Central memory CD8-positive, alpha-beta T cell (primary cell): ENCODE data around the gene C15orf39.
A peak's percentile ranks its signal among the peaks of the same experiment; 100 is the strongest.
"Not testable (repeated sequence)": the region's sequence is repeated elsewhere in the genome, so short reads cannot be mapped to it uniquely, and the experiment has no call there.

Source experiments
- ATAC-seq: fragments of 150-1000 bp; cut with Tn5 transposase; replicated peaks from 2 replicates; pipeline ENCODE4 v1.10.0; 2022; ENCODE audit warnings: mild to moderate bottlenecking, moderate FRiP score, moderate number of reproducible peaks; ENCODE audit not compliant: poor library complexity, severe bottlenecking; ENCODE audit errors: extremely low read depth
- DNase-seq, 2 donors: peaks; one replicate each; pipeline ENCODE4 v3.0.0; 2021; ENCODE audit warnings: low spot score in 2 of 2
- H3K27ac Mint-ChIP-seq: one replicate; pipeline ENCODE4 v1.8.0; 2022; ENCODE audit warnings: low read depth, mild to moderate bottlenecking, moderate library complexity, mixed read lengths
- H3K27me3 Mint-ChIP-seq: one replicate; pipeline ENCODE4 v1.8.0; 2022; ENCODE audit warnings: mixed read lengths
- H3K36me3 Mint-ChIP-seq: one replicate; pipeline ENCODE4 v1.8.0; 2022; ENCODE audit warnings: mild to moderate bottlenecking, moderate library complexity, mixed read lengths; ENCODE audit not compliant: insufficient read depth
- H3K4me1 Mint-ChIP-seq: one replicate; pipeline ENCODE4 v1.8.0; 2022; ENCODE audit warnings: mixed read lengths
- H3K4me3 Mint-ChIP-seq: one replicate; pipeline ENCODE4 v1.8.0; 2022; ENCODE audit warnings: mild to moderate bottlenecking, moderate library complexity, mixed read lengths
- H3K9me3 Mint-ChIP-seq: one replicate; pipeline ENCODE4 v1.8.0; 2022; ENCODE audit warnings: mixed read lengths

C15orf39 gene

GRCh38 chr15:75164625-75165350, 36.9 kb upstream of the C15orf39 start:
- Mint-ChIP-seq H3K36me3 (no peaks in the 10 kb centered on the region), H3K4me1 (no peaks in the 10 kb centered on the region), H3K27ac (no peak overlapping the region), H3K4me3 (no peak overlapping the region), H3K9me3 (no peaks in the 10 kb centered on the region), H3K27me3 (no peaks in the 10 kb centered on the region)
- ATAC-seq (no peak), DNase-seq (no peak)

GRCh38 chr15:75166489-75167063, 35.1 kb upstream of the C15orf39 start:
- not testable (repeated sequence) for H3K27ac Mint-ChIP-seq, H3K4me3 Mint-ChIP-seq

DNA sequence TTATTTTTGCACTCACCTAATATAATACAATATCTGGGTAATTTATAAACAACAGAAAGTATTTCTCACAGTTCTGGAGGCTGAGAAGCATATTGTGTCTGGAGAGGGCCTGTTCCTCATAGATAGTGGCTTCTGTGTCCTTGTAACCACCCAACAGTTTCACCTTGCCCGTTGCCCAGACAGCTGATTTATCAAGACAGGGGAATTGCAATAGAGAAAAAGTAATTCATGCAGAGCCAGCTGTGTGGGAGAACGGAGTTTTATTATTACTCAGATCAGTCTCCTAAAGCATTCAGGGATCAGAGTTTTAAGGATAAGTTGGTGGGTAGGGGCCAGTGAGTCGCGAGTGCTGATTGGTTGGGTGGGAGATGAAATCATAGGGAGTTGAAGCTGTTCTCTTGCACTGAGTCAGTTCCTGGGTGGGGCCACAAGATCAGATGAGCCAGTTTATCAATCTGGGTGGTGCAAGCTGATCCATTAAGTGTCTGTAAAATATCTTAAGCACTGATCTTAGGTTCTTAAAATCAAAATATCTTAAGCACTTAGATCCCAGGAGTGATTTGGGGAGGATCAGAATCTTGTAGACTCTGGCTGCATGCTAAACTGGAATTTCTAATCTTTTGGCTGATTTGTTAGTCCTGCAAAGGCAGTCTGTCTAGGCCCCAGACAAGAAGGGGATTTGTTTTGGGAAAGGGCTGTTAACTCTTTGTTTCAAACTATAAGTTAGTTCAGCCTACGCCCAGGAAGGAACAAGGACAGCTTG, 33.9 kb upstream of the C15orf39 start:
- Mint-ChIP-seq H3K9me3 (no peaks in the 10 kb centered on the region), H3K4me1 (peaks cover 5% of the 10 kb centered on the region), H3K27me3 (no peaks in the 10 kb centered on the region), H3K36me3 (no peaks in the 10 kb centered on the region), H3K4me3 (no peak overlapping the region), H3K27ac (no peak overlapping the region)
- no peak for ATAC-seq
- DNase-seq = no peak

More at GRCh38 chr15:75166489-75167063, 35.1 kb upstream of the C15orf39 start:
- ATAC-seq, H3K36me3 Mint-ChIP-seq, H3K27me3 Mint-ChIP-seq, H3K4me1 Mint-ChIP-seq, DNase-seq, H3K9me3 Mint-ChIP-seq: not testable (repeated sequence)

GRCh38 chr15:75168374-75168773, 33.3 kb upstream of the C15orf39 start:
- peaks cover 5% of the 10 kb centered on the region for H3K4me1 Mint-ChIP-seq
- ATAC-seq (no peak), DNase-seq (no peak)
- H3K27ac Mint-ChIP-seq = no peak overlapping the region
- H3K36me3 Mint-ChIP-seq = no peaks in the 10 kb centered on the region
- H3K9me3 Mint-ChIP-seq = no peaks in the 10 kb centered on the region
- no peak overlapping the region for H3K4me3 Mint-ChIP-seq
- no peaks in the 10 kb centered on the region for H3K27me3 Mint-ChIP-seq

DNA sequence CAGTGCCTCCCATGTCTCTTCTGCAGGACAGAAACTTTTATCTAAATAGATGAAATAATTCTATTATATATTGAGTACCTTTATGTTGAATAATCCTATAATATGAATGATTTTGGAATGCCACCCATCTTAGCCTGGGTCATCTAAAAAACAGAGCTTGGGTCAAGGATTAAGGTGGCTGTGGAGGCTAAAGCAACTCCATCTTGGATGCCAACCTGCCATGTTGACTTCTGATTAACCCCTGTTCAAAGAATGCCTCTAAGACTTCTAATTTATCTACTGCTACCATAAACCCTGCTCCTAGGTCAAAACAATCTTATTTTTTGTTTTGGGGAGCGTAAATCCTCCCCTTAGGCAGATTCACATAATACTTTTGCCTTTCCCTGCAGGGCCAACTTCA, 31.5 kb upstream of the C15orf39 start:
- Mint-ChIP-seq H3K27me3 (no peaks in the 10 kb centered on the region), H3K27ac (no peak overlapping the region), H3K9me3 (no peaks in the 10 kb centered on the region), H3K4me1 (peaks cover 5% of the 10 kb centered on the region), H3K4me3 (no peak overlapping the region), H3K36me3 (no peaks in the 10 kb centered on the region)
- DNase-seq (no peak), ATAC-seq (no peak)

DNA sequence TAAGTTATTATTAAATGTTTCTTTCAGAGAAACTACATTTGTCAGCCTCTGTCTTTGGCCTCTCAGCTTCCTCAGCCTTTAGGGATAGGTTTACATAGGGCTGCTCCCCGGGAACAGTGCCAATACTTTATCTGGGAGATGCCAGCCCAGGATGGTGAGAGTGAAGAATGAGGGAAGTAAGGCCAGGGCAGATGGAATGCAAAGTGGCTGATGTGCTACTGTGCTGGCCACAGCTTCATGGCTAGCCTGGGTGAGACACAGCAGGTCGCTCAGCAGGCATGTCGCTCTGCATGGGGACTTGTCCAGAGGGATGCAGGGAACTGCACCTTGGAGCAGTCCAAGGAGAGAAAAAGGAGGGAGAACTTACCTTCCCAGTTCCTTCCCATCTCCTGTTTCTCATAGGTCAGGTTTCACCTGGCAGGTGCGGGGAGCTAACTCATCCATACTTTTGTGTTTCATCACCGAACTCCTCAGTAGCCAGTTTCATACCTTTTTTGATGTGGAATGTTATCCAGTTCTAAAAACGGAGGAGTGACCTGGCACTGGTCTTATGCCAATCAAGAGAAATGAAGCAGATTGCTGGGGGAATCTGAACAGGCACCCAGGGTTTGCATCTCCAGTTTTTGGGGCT, 30.9 kb upstream of the C15orf39 start:
- Mint-ChIP-seq H3K27me3 (no peaks in the 10 kb centered on the region), H3K4me1 (peaks cover 5% of the 10 kb centered on the region), H3K9me3 (no peaks in the 10 kb centered on the region), H3K4me3 (no peak overlapping the region), H3K36me3 (no peaks in the 10 kb centered on the region), H3K27ac (no peak overlapping the region)
- DNase-seq = no peak
- no peak for ATAC-seq

DNA sequence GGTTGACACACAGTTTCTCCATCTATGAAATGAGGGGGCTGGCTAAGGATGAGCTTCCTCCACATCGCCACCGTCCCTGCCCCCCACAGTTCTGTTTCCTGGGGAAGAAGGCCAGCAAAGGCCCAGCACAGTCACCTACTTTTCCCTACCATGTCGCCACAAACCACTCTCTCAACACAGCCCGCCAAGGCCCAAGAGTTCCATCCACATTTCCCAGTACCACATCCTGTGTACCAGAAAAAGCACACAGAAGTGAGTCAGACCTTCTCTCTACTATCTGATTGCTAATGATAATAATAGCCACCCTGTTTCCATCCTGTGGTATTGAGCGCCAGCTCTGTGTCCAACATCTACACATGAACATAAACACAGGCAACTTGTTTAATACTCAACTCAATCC, 30.3 kb upstream of the C15orf39 start:
- Mint-ChIP-seq H3K4me1 (peaks cover 5% of the 10 kb centered on the region), H3K9me3 (no peaks in the 10 kb centered on the region), H3K27ac (no peak overlapping the region), H3K27me3 (no peaks in the 10 kb centered on the region), H3K36me3 (no peaks in the 10 kb centered on the region), H3K4me3 (no peak overlapping the region)
- no peak for DNase-seq
- ATAC-seq = no peak

DNA sequence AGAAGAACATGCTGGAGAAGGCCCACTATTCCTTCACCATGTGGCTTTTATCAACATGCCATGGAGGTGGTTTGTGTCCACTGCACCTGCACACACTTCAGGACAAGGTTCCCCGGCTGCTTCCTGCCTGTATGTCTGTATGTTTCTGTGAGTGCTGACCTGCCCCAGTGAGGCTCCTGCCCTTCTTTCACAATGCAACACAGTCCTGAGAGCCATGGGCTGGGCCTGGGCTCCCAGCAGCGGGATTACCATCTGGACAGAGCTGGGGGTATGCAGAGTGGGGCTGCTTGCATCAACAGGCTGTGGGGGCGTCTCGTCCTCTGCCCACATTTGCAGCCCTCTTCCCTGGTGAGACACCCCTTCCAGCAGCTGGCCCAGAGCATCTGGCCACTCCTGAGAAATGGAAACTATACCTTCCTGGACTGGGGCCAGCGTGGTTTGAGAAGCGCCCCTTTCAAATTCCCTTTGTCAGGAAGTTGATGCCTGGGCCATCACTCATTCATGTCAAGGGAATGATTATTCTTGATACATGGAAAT, 29.3 kb upstream of the C15orf39 start:
- Mint-ChIP-seq H3K36me3 (no peaks in the 10 kb centered on the region), H3K4me3 (no peak overlapping the region), H3K4me1 (peaks cover 5% of the 10 kb centered on the region), H3K27ac (no peak overlapping the region), H3K27me3 (no peaks in the 10 kb centered on the region), H3K9me3 (no peaks in the 10 kb centered on the region)
- ATAC-seq (no peak), DNase-seq (no peak)

GRCh38 chr15:75174102-75174501, 27.6 kb upstream of the C15orf39 start:
- Mint-ChIP-seq H3K27ac (no peak overlapping the region), H3K4me3 (no peak overlapping the region), H3K36me3 (no peaks in the 10 kb centered on the region), H3K27me3 (peaks cover 4% of the 10 kb centered on the region), H3K9me3 (no peaks in the 10 kb centered on the region), H3K4me1 (peaks cover 5% of the 10 kb centered on the region)
- no peak for ATAC-seq
- DNase-seq = no peak

GRCh38 chr15:75174729-75175128, 27.0 kb upstream of the C15orf39 start:
- Mint-ChIP-seq H3K9me3 (no peaks in the 10 kb centered on the region), H3K36me3 (no peaks in the 10 kb centered on the region), H3K27me3 (peaks cover 11% of the 10 kb centered on the region), H3K27ac (no peak overlapping the region), H3K4me1 (peaks cover 5% of the 10 kb centered on the region), H3K4me3 (no peak overlapping the region)
- DNase-seq (no peak), ATAC-seq (no peak)

GRCh38 chr15:75176396-75176761, 25.3 kb upstream of the C15orf39 start:
- no peak overlapping the region for H3K4me3 Mint-ChIP-seq
- ATAC-seq (no peak), DNase-seq (no peak)
- H3K27me3 Mint-ChIP-seq = peaks cover 27% of the 10 kb centered on the region
- H3K27ac Mint-ChIP-seq = no peak overlapping the region
- H3K4me1 Mint-ChIP-seq = peaks cover 3% of the 10 kb centered on the region
- no peaks in the 10 kb centered on the region for H3K9me3 Mint-ChIP-seq
- H3K36me3 Mint-ChIP-seq = no peaks in the 10 kb centered on the region

DNA sequence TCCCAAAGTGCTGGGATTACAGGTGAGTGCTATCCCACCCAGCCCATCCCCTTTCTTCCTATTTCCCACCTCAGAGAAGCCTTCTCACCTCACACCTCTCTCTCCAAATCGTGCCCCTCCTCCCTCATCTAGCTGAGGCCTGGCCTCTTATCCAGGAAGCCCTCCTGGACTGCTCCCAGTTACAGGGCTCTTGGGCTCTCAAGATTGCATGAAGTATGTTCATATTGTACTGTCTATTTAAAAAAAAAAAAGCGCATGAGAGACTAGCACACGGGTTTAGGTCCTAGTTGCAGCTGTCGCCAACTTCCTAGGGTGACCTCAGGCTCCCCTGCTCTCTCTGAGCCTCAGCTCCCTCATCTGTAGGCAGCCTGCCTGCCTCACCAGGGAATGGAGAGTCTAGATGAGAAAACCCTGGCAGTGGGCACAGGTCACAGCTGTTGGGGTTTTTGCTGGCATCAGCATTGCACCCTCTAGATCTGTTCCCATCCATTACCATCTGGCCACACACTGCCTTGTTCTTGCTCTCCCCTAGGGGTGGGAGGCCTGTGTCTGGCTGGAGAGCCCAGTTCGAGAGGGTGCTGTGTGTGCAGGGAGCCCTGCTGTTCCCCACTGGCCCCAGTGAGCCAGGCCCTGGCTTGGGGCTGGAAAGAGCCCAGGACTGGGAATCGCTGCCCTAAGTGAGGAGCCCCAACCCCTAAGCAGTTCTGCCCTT, 24.2 kb upstream of the C15orf39 start:
- H3K27me3 Mint-ChIP-seq = peaks cover 33% of the 10 kb centered on the region
- no peaks in the 10 kb centered on the region for H3K4me1 Mint-ChIP-seq
- H3K36me3 Mint-ChIP-seq = peaks cover 2% of the 10 kb centered on the region
- H3K9me3 Mint-ChIP-seq = no peaks in the 10 kb centered on the region
- DNase-seq = no peak
- no peak for ATAC-seq
- H3K4me3 Mint-ChIP-seq = peak overlapping the region; percentile 32
- H3K27ac Mint-ChIP-seq = peak overlapping the region; percentile 23
